Central memory CD4-positive, alpha-beta T cell (primary cell): ENCODE measurements around the gene GPR31.

ENCODE experiments used
- DNase-seq: peaks from one replicate; pipeline ENCODE4 v3.0.0; 2022

The GPR31 gene

GRCh38 chr6:167116838-167117228, 40.9 kb downstream of the GPR31 start:
- DNase-seq, result no peak

DNA sequence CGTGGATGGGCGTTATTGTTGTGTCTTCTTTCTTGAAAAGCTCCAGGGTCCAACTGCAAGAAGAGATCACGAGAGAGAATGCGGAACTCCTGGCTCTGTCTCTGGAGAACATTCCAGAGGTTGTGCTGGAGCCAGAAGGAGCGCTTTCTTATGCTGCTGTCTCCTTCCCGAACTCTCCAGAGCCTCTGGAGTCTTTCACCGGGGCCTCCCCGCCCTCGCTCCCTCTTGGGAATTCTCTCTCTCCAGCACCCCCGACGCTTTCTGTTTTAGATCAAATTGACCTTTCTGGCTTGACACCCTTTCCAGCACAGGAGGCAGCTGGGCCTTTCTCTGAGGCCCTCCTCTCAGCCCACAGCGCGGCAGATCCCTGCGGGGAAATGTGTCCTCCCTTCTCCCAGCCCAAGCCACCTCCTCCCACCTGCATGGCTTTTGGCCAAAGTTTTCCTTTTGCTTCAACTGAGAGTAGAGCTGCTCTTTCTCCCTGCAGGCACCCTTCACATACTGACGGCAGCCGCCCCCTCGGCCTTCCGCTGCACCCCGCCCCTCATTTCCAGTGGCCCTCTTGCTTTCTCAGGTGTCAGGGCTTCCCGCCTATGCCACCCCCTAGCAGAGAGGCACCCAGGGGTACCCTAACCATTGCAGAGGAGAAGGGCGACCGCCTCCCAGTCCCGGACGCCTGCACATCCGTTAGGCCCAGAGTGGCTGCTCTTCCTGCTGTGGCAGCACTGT, 41.5 kb downstream of the GPR31 start:
- DNase-seq, result no peak

DNA sequence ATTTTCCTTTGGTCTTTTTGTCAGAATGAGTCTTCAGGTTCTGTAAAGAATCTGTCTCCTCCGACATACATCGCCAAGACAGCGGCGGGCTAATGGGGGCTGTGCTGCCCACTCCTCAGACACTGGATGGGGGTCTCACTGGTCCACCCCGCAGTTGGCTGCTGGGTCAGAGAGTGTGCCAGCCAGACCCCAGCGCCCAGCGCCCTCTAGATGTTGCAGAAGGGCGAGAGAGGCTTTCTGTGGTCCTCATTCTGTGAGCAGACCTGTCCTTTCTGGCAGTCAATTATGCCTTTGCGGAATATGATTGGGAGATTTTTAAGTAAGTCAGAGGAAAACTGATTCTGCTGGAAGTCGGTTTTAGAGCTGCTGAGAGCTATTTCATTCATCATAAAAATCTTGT, 42.7 kb downstream of the GPR31 start:
- DNase-seq, result no peak

GRCh38 chr6:167113935-167114910, 43.6 kb downstream of the GPR31 start:
- DNase-seq, result peak; percentile 86

DNA sequence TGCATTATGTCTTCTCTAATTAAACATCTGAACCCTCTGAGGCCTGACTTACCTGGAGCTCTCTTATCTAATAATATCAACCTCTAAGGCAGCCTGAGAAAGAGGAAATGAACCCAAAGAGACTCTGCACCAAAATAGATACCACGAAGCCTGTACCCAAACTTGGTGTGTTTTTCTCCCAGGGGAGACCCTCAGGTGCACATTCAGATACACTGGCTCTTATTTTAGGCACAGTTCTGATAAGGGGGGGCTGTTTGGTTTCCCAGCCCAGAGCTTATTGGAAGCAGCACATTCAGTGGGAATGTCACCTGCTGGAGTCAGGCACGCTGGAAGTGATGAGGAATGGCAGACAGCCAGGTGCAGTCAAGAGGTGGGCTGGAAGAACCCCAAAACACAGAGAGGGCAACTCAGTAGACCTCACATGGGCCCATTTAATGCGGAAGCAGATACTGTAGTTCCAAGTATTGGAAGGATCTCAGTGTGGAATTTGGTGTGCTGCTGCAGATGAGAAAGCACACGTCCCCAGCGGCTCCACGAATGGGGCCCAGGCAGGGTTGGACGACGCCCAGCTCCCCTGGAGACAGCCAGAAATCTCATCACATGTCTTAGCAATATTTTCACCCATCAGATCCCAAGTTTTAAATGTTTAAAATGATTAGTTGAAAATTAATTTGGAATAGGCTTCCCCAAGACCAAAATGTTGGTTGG, 44.6 kb downstream of the GPR31 start:
- no peak for DNase-seq

GRCh38 chr6:167112421-167112820, 45.4 kb downstream of the GPR31 start:
- no peak for DNase-seq

GRCh38 chr6:167111597-167111996, 46.2 kb downstream of the GPR31 start:
- no peak for DNase-seq

DNA sequence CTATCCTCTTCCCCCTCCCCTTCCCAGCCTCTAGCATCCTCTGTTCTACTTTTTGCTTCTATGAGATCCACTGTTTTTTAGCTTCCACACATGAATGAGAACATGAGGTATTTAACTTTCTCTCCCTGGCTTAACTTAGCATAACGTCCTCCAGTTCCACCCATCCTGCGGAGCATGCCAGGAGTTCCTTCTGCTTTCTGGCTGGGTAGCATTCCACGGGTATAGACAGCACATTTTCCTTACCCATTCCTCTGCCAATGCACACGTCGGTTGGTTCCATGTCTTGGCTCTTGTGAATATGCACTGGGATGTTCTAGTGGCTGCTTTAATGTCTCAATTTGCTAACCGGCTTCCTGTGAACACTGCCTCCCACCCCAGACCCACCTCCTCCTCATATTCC, 48.1 kb downstream of the GPR31 start:
- no peak for DNase-seq

GRCh38 chr6:167108278-167108677, 49.5 kb downstream of the GPR31 start:
- no peak for DNase-seq

- no peak for DNase-seq
These were observed 50.0 kb downstream of the GPR31 start for GRCh38 chr6:167107787-167108186.

- DNase-seq, result no peak
These were observed 51.4 kb downstream of the GPR31 start for GRCh38 chr6:167106406-167106805.
